NCI-H2081 (cell line): ENCODE results near the gene DISC1.
A peak's percentile ranks its signal among the peaks of the same experiment; 100 is the strongest.

Experiments
- DNase-seq, 2 experiments: peaks; one replicate each; lab custom pipeline; 2025; lab: John Stamatoyannopoulos, UW

Gene DISC1

DNA sequence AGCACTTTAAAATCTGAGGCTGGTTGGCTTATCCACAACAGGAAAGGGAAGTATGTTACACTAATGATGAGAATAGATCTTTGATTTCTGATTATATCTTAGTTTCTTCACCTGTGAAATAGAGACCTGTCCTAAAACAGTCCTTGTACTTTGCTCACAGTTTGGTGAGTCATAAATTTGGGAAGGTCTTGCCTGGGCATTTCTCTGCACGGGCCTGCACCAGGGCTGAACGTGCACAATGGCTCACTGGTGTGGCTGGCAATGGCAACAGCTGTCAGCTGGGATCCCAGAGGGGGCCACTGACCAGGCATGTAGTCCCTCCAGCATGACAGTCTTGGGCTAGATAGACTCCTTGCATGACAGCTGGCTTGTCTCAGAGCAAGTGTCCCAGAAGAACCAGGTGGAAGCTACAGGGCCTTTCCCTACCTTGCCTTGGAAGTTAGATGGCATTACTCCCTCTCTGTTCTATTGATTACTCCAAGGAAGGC lies 367.4 kb downstream of the DISC1 start:
- DNase-seq, result no peak

DNA sequence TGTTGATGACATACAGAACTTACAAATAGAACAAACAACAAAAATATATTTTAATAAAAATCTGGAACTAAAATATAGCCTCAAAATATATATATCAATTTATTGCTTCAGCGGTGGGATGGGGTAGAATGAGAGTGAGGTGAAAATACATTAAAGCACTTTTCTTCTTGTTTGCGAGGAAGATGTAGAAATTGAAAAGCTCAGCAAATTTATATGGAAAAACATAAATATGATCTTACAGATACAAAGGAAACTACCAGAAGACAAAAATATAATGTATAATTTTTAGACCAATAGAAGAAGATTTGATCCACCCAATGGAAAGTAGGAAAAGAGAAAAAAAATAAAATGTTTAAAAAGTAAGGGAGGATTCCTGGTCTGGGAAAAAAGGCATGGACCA lies 372.2 kb downstream of the DISC1 start:
- no peak for DNase-seq

DNA sequence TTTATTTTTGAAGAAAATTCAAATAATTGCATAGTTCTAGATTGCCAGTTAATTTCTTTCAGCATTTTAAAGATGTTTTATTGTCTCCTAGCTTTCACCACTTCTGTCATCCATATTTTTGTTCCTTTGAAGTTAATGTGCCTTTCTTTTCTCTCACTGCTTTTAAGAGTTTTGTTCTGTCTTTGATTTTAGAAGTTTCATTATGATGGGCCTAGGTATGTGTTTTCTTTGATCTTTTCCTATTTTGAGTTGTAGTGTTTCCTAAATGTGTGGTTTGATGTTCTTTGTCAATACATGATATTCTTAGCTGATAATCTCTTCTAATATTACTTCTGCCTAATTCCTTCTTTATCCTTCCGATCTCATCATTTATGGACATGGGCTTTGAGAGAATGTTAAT lies 378.7 kb downstream of the DISC1 start:
- DNase-seq, result no peak

DNA sequence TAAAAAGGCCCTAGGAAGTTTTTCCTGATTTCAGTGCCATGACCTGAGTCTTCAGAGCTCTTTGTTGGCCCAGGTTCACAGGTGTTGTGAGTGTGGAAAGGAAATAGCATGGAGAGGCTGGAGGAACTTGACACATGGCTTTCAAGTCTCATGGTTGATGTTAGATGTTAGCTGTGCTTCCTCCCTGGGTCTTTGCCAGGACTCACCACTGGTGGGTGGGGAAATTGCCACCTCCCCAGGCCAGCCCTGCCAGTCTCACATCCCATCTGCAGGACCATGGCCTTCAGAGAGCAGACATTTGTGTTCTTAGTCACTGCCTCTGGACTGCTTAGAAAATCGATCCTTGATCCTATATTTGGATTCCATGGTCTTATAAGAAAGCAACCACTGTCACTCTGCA lies 383.2 kb downstream of the DISC1 start:
- DNase-seq, result no peak

DNA sequence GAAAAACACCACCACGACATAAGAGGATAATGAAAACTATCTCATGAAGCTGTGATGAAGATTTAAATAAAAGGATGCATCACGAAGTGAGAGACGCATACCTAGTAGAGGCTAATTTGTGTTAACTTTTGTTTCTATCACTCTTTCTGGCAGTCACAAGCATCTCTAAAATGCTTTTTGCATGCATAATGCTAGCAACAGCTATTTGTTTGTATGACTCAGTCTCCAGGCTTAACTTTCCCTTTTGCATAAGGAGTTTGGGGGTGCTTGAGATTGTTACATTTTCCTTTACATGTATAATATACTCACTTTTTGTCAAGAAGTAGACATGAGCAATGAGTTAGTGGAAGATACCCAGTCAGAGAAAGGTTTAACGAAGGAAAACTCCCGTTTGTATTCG lies 385.4 kb downstream of the DISC1 start:
- DNase-seq, result no peak

DNA sequence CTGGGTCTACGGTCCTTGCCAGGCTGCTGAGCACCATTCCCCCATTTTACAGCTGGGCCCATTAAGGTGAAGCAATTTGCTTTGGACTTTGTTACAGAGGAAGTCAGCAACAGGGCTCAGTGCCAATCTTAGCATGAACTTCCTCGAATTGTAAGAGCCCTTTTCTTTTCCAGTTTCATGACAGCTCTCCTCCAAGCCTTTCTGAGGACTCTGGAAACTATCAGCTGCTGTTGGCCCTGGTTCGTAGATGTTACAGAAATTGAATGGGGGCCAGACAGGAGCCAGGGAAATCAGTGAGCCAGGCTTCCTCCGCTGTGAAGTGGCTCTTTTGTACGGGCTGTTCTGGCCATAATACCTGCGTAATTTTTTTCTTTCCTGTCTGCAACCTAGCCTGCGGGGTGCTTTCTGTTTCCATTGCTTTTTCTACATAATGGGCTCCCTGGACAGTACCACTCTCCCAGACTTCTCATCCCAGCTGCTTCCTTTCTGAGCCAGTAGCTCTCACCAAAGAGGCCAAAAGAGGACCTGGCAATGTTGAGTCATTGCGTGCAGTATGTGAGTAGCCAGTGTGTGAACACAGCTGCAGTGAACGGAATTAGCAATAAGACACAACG lies 386.3 kb downstream of the DISC1 start:
- DNase-seq, result peak; percentile 88 to 97

DNA sequence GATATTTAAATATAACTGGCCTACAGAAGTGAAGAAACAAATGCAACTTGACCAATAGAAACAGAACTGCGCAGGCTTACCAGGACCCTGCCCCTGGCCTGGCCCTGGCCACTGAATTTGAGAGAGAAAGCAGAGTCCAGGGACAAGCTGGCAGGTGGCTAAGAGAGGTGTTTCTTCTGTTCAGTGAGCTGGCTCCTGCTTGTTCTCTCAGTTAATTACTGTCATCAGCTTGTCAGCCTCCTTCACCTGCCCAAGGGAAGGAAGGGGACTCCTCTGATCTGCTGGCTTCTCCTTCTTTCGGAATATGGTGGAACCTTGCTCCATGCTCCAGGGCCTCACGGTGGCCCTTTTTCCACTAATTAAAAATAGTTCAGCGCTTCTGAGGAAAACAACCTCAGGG lies 388.4 kb downstream of the DISC1 start:
- DNase-seq, result peak in 1 of 2 experiments; percentile 29

DNA sequence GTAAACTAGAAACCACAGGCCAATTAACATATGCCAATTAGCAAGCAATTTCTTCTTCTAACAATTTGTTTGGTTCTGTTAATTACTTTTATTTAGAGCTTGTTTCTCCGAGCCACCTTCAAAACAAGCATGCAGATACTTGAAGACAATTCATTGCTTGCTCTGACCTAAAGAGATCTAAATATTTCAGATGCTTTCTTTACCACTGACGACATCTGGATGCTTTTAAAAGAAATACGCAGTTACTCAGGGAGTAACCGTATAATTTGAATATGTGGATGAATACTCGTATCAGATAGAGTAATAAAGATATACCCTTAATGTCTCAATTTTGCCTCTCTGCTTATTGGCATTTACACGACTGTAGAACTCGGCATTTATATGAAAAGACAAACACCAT lies 390.0 kb downstream of the DISC1 start:
- no peak for DNase-seq

DNA sequence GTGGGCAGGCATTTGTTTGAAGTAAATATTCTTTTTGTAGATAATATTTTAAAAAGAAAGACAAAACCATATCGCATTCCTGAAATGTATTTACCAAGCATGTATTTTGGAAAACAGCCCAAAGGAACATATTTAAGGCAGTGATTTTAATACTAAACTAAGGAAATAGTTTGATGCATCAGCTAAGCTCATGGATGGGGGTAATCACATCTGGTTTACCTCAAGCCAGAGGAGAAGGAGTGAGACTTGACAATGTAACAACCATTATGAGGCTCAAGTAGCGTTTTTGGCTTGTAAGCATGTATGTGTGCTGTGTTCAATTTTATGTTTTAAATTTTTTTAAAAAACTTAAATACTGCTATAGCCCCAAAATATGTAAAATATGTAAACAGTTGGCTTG lies 390.5 kb downstream of the DISC1 start:
- DNase-seq, result no peak

DNA sequence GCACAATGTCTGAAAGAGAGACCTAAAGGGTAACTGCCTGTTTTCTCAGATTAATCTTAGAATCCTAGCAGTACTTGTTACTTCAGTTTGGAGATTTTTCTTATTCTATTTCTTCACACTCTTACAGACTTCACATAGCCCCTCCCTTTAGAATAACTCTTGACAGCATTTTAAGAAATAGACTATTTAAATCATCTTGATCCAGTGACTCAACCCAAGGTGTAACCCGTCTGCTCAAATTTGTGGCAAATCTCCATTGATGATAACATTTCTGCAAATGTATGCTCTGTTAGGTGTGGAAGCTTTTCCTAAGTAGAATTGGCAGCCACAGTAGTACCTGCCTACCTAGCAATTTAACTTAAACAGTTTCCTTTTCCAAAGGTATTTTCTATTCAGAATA lies 391.2 kb downstream of the DISC1 start:
- DNase-seq, result no peak

DNA sequence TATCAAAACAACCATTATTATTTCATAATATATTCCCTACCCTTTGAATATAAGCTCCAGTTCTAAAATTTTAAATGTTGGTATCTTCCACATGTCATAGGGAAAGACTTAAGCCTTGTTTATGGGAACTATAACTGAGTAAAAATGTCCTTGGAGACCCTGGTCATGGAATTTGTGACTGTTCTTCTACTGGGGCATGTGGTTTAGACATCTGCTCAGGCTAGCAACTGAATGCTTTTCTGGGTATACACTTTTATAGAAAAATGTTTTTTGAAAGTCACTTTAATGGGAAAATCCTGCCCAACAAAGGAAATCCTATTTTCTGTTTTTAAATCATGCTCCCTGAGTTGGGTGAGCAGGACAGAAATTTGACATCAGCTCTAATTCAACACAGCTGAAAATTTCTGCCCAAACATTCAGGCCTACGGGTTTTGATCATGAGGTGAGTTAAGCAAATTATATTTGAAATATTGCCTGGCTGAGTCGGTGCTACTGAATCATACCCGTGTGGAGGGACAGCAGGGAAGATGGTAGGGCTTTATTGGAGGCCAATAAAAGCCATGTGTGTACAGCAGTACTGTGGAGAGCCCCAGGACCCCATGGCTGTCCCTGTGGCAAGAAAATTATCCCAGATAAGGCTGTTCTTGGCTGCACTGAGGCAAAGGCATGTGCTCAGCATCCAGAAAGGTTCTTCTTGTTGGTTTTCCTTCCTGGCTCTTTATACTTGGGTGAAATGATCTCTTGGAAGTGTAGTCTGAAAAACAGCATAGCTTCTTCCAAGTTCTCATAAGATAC lies 391.8 kb downstream of the DISC1 start:
- no peak for DNase-seq

DNA sequence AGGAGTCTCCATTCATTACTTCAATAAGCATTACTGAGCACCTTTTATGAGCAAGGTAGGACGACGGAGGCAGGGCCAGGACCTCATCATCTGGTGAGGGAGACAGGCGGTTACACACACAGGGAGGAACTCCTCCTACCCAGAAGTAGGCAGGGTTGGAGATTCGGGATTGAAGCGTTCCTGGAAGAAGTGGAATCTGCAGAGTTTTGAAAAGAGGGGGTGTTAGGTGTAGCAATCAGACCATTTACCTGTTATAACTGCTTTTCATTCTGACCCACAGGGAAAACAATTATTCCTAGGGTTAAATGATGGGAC lies 392.4 kb downstream of the DISC1 start:
- DNase-seq, result no peak

DNA sequence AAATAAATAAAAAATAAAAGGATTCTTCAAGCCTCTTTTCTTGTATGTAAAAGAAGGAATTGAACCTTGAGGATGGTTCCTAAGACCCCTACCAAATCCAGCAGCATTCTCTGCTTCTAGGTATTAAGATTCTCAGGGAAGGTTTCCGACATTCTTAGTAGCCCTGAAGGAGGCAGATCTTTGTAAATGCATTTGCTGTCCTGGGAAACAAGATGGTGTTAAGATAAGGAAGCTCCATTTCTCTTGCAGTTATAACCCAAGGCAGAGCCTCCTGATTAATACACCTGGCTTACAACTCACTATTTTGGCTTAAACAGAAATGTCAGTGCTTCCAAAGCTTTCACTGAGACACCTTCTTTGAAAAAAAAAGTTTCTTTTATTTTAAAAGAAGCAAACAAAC lies 393.8 kb downstream of the DISC1 start:
- no peak for DNase-seq

DNA sequence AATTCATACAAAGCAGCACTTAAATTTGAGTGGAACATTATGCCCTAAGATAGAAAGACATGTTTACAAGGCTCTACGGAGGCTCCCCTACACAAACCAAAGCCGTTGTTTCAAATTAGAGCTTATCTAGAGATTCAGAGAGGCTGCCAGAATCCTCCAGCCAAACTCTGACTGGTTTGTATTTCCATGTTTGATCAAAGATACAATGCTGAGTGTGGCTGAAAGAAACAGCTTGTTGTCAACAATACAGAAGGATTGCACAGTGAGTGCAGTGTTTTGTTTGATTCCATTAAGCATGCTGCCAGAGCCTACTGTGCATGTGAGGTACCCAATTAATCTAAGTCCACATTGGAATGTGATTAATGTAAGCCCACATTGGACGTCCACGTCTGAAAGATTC lies 402.7 kb downstream of the DISC1 start:
- DNase-seq, result peak; percentile 18 to 72

DNA sequence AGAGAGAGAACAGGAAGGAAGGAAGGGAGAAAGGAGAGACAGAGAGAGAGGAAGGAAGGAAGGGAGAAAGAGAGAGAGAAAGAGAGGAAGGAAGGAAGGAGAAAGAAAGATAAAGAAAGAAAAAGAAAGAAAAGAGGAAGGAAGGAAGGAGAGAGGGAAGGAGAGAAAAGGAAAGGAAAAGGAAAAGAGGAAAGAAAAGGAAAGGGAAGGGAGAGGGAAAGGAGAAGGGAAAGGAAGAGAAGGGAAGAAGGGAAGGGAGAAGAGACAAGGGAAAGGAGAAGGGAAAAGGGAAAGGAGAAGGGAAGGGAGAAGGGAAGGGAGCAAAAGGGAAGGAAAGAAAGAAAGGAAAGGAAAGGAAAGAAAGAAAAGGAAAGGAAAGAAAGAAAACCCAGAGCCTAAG lies 404.6 kb downstream of the DISC1 start:
- no peak for DNase-seq

DNA sequence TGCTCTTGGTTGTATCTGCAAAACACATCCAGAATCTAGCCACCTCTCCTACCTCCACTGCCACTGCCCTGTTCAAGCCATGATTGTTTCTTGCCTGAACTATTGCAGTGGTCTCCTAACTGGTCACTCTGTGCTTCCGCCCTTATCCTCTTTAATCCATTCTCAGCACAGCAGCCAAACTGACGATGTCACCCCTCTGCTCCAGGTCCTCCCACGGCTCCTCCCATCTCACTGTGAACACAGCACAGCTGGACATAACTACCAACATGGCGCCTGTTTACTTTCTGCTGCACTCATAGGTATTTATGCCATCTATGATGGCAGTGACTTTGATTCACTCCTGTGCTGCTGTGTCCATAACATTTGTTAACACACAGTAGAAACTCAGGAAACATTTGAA lies 406.7 kb downstream of the DISC1 start:
- DNase-seq, result peak; percentile 58 to 69

DNA sequence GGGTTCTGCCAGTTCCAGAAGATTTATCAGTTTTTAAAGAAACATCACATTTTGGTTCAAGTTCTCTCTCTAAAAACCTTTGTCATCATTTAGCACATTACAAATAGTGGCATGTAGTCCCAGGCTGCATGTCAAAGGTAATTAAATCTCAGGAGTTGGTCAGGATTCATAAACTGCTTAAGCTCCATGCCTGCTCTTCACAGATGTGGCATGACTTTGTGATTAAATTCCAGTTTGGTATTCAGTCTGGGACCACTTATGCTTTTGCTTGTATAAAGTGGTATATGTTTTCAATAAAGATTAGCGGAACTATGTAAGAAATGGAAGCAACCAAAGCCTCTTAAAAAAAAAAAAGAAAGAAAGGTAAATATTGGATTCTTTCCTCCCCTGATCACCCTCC lies 408.0 kb downstream of the DISC1 start:
- DNase-seq, result no peak

DNA sequence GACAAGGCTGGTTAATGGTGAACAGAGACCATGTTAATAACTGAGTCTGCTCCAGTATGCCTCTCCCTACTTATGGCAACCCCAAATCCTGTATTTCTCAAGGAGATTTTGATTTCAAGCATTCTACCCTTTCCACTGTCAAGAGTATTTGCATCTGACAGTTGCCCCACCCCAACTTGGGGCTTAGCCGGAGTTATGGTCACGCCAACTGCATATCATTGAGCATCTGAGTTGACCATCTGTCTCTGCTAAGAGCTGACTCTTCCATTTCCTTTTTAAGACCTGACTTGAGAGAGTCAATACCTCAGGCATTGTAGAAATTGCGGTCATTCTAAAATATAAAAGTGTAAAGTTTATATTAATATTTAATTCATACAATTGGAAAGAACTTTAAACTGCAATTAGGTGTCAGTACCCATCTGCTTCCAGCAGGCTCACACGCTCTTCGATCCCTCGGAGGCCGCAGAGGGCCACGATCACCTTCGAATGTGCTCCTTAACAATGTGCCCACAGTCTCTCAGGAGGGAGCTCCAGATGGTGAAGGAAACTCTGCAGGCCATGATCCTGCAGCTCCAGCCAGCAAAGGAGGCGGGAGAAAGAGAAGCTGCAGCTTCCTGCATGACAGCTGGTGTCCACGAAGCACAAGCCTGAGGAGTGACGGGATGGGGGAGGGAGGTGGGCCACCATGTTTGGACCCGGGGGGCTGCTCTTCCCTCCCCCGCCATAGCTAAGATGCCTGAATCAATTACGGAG lies 409.8 kb downstream of the DISC1 start:
- DNase-seq, result no peak

DNA sequence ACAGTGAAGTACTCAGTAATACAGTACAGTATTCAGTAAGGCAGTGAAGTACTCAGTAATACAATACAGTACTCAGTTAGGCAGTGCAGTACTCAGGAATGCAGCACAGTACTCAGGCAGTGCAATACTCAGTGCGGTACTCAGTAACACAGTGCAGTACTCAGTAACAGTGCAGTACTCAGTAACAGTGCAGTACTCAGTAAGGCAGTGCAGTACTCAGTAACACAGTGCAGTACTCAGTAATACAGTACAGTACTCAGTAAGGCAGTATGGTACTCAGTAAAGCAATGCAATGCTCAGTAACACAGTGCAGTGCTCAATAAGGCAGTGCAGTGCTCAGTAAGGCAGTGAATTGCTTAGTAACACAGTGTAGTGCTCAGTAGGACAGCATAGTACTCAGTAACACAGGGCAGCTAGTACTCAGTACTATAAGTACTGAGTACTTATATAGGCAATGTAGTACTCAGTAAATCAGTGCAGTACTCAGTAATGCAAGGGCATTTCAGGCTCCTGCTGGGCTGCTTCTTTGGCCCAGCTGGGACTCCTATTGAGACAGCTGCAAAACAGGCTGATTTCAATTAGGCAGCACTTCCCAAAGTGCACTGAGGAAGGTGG lies 411.3 kb downstream of the DISC1 start:
- DNase-seq, result no peak

DNA sequence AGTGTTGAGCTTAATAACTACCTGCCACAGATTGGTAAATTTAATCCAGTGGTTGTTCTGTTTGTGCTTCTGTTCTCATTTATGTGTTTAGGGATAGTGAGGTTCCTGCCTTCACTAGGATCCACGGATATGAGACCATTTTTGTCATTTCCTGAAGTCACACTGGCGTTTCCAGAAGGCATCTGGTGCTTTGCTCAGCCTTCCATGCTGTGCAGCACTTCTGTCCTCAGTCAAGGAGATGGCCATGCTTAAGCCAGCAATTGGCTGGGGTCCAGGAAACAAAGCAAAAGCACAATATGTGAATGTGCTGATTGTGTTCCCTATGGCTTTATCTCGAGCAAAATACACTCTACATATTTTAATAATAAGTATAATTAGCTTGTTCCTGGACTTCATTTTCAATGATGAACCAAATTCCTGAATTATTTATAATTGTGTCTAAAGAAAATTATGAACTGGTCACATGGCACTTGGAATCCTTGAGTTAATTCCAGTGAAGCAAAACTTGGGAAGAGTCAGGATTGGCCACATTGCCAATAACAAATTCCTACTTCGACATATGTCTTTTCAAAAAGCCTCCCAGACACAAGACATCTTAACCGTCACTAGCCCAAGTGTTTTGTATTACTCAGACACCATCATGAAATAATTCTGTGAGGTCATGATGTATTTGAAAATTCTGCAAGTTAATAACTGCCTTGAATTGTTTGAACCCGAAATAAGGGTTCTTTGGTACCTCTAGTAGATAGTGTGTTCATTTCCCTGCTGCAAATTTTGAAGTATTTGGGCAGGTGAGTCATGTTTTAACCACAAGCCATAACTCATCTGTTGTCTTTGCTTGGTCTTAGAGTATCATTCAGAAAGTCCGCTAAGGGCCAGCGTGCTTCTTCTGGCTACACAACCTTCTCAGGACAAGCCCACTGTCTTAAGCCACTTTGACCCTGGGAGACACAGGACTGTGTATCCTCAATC lies 412.4 kb downstream of the DISC1 start:
- peak; percentile 24 to 35 for DNase-seq

DNA sequence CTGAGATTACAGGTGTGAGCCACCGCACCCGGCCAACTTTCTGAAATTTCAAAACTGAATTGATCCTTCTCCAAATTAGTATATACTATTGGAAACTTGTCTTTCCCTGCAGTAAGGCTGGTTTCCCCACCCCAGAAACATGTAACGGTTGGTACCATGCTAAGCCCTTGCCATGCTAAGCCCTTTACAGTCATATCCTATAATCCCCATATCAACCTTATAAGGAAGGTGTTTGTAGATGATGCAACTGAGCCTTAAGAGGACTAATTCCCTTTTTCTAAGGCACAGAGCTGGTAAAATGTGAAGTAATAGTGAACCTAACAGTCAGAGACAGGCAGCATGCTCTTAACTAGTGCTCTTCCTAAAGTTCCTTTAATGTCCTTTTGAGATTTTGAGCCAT lies 413.7 kb downstream of the DISC1 start:
- DNase-seq, result no peak

DNA sequence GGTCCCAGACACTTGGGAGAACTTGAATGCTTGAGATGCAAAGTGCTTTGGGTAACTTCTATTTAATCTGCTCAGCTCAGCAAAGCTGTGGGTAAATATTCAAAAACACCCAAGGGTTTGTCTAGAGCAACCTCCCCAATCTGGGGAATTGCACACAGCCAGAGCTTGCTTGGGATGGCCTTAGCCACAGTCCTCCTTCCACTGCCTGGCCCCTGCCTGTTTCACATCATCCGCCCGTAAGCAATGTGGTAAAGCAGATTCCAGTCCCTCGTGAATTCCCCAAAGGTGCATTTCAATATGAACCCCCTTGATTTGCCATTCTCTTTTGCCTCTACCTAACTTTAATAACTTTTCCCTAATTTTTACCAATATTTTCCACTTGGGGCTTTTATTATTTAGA lies 418.1 kb downstream of the DISC1 start:
- no peak for DNase-seq
